WTC11 (cell line): ENCODE results near the gene SLC26A5. TPM values are rescaled to one million over a fixed set of nuclear protein-coding genes. Genes with fewer than 3 reads are reported as not detected.

ENCODE experiments used
- ARID4B ChIP-seq: sonication (generic); formaldehyde crosslinking; IDR thresholded peaks from 2 replicates; pipeline ENCODE4 v1.8.0; 2023; ENCODE audit warnings: missing genetic modification reagents, mild to moderate bottlenecking, borderline replicate concordance
- E2F4 ChIP-seq: sonication (generic); formaldehyde crosslinking; IDR thresholded peaks from 2 replicates; pipeline ENCODE4 v1.8.1; 2022; ENCODE audit warnings: low read depth, mild to moderate bottlenecking, moderate library complexity, missing genetic modification reagents, borderline replicate concordance
- ESRRA ChIP-seq: sonication (generic); formaldehyde crosslinking; IDR thresholded peaks from 2 replicates; pipeline ENCODE4 v1.8.1; 2022; ENCODE audit warnings: mild to moderate bottlenecking, missing genetic modification reagents, borderline replicate concordance
- FOXP1 ChIP-seq: sonication (generic); formaldehyde crosslinking; IDR thresholded peaks from 2 replicates; pipeline ENCODE4 v1.8.0; 2022; ENCODE audit warnings: missing genetic modification reagents, mild to moderate bottlenecking, moderate library complexity, borderline replicate concordance
- GABPB1 ChIP-seq: sonication (generic); formaldehyde crosslinking; IDR thresholded peaks from 2 replicates; pipeline ENCODE4 v1.8.1; 2023; ENCODE audit warnings: mild to moderate bottlenecking, missing genetic modification reagents
- MYBL2 ChIP-seq: sonication (generic); formaldehyde crosslinking; IDR thresholded peaks from 2 replicates; pipeline ENCODE4 v1.8.1; 2023; ENCODE audit warnings: mild to moderate bottlenecking, moderate library complexity, missing genetic modification reagents
- OVOL2 ChIP-seq: fragments of 250-450 bp; sonication (Bioruptor Pico); IDR thresholded peaks from 2 replicates; pipeline ENCODE4 v1.9.0; 2021; ENCODE audit warnings: mild to moderate bottlenecking, borderline replicate concordance
- STAT6 ChIP-seq: sonication (generic); formaldehyde crosslinking; conservative IDR thresholded peaks from 2 replicates; pipeline ENCODE4 v1.8.1; 2023; ENCODE audit warnings: mild to moderate bottlenecking, low read depth, missing genetic modification reagents, moderate library complexity
- ZBTB43 ChIP-seq: sonication (generic); formaldehyde crosslinking; IDR thresholded peaks from 2 replicates; pipeline ENCODE4 v1.8.1; 2023; ENCODE audit warnings: mild to moderate bottlenecking, missing genetic modification reagents
- ZNF232 ChIP-seq: sonication (generic); formaldehyde crosslinking; IDR thresholded peaks from 2 replicates; pipeline ENCODE4 v1.8.0; 2022; ENCODE audit warnings: mild to moderate bottlenecking, missing genetic modification reagents
- ZNF532 ChIP-seq: fragments of 250-450 bp; sonication (Bioruptor Pico); IDR thresholded peaks from 2 replicates; pipeline ENCODE4 v1.9.0; 2021; ENCODE audit warnings: mild to moderate bottlenecking, borderline replicate concordance
- ZSCAN18 ChIP-seq: fragments of 250-450 bp; sonication (Bioruptor Pico); IDR thresholded peaks from 2 replicates; pipeline ENCODE4 v2.1.2; 2022; ENCODE audit warnings: mild to moderate bottlenecking, moderate library complexity
- total RNA-seq: library from RNA; stranded (reverse); gene quantifications from 3 replicates; pipeline ENCODE4 v1.2.3, GENCODE V29; 2021
- TF ChIP-seq, protein P1 (sequence below): sonication (generic); formaldehyde crosslinking; IDR thresholded peaks from 2 replicates; pipeline ENCODE4 v1.8.1; 2023; ENCODE audit warnings: mild to moderate bottlenecking, moderate library complexity, missing genetic modification reagents
- TF ChIP-seq, protein P2 (sequence below): sonication (generic); formaldehyde crosslinking; IDR thresholded peaks from 2 replicates; pipeline ENCODE4 v1.8.0; 2022; ENCODE audit warnings: mild to moderate bottlenecking, missing genetic modification reagents
- TF ChIP-seq, protein P3 (sequence below): sonication (generic); formaldehyde crosslinking; IDR thresholded peaks from 2 replicates; pipeline ENCODE4 v1.8.0; 2022; ENCODE audit warnings: mild to moderate bottlenecking, missing genetic modification reagents

Gene SLC26A5
- total RNA-seq, 1 experiment from 2014 or later = 0.15 TPM

DNA sequence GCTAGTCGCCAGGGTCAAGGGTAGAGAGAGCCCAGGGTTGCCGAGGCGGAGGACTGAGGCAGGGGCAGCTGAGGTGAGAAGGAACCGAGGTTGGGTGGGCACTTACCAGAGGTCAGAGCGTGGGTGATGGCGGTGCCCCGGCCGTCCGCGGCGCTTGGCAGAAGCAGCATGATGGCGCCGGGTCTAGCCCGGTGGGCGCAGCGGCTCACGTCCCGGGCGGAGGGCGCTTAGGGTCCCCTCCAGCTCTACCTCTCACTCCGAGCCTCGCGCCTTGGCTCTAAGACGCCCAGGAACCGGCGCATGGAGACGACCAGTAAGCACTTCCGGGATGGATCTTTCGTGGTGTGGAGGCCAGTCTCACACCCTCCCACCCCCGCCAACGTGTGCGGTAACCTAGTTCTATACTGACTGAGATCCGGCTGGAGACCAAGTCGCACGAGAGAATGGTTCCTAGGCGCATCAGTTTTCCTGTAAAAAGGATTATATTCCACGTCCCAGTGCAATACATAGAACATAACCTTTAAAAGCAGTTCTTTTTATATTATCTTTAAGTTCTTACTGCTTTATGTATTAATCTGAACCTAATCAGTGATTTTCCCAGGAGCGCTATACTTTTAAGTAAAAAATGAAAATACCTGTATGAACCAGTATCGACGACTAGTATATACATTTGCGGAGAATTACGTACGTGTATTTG, 101.4 kb downstream of the SLC26A5 start, which contains the start of gene DNAJC2 (continued):
- no peak for TF ChIP-seq STAT6 (CRISPR knock-in tag)
- peak; percentile 80; the same call in 1 of the 2 replicates for TF ChIP-seq ARID4B (CRISPR knock-in tag)
- TF ChIP-seq, protein P1, sequence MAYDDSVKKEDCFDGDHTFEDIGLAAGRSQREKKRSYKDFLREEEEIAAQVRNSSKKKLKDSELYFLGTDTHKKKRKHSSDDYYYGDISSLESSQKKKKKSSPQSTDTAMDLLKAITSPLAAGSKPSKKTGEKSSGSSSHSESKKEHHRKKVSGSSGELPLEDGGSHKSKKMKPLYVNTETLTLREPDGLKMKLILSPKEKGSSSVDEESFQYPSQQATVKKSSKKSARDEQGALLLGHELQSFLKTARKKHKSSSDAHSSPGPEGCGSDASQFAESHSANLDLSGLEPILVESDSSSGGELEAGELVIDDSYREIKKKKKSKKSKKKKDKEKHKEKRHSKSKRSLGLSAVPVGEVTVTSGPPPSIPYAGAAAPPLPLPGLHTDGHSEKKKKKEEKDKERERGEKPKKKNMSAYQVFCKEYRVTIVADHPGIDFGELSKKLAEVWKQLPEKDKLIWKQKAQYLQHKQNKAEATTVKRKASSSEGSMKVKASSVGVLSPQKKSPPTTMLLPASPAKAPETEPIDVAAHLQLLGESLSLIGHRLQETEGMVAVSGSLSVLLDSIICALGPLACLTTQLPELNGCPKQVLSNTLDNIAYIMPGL (CRISPR knock-in tag) = 0 out of 2 replicates have a peak, but pooled peaks have one; percentile 19
- TF ChIP-seq E2F4 = no peak
- 0 out of 2 replicates have a peak, but pooled peaks have one; percentile 41 for TF ChIP-seq ZNF532 (CRISPR knock-in tag)
- peak; percentile 60; the same call in 1 of the 2 replicates for TF ChIP-seq FOXP1 (CRISPR knock-in tag)
- TF ChIP-seq, protein P2, sequence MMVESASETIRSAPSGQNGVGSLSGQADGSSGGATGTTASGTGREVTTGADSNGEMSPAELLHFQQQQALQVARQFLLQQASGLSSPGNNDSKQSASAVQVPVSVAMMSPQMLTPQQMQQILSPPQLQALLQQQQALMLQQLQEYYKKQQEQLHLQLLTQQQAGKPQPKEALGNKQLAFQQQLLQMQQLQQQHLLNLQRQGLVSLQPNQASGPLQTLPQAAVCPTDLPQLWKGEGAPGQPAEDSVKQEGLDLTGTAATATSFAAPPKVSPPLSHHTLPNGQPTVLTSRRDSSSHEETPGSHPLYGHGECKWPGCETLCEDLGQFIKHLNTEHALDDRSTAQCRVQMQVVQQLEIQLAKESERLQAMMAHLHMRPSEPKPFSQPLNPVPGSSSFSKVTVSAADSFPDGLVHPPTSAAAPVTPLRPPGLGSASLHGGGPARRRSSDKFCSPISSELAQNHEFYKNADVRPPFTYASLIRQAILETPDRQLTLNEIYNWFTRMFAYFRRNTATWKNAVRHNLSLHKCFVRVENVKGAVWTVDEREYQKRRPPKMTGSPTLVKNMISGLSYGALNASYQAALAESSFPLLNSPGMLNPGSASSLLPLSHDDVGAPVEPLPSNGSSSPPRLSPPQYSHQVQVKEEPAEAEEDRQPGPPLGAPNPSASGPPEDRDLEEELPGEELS (CRISPR knock-in tag) = 0 out of 2 replicates have a peak, but pooled peaks have one; percentile 43
- no peak for TF ChIP-seq ZSCAN18
- peak; percentile 81 for TF ChIP-seq GABPB1 (CRISPR knock-in tag)
- TF ChIP-seq ZBTB43 (CRISPR knock-in tag) = peak; percentile 65; the same call in 1 of the 2 replicates
- TF ChIP-seq OVOL2 (CRISPR knock-in tag) = no peak
- 0 out of 2 replicates have a peak, but pooled peaks have one; percentile 32 for TF ChIP-seq MYBL2 (CRISPR knock-in tag)
- peak; percentile 90 for TF ChIP-seq ZNF232 (CRISPR knock-in tag)
- TF ChIP-seq ESRRA (CRISPR knock-in tag) = 0 out of 2 replicates have a peak, but pooled peaks have one; percentile 42
- TF ChIP-seq, protein P3, sequence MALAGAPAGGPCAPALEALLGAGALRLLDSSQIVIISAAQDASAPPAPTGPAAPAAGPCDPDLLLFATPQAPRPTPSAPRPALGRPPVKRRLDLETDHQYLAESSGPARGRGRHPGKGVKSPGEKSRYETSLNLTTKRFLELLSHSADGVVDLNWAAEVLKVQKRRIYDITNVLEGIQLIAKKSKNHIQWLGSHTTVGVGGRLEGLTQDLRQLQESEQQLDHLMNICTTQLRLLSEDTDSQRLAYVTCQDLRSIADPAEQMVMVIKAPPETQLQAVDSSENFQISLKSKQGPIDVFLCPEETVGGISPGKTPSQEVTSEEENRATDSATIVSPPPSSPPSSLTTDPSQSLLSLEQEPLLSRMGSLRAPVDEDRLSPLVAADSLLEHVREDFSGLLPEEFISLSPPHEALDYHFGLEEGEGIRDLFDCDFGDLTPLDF = no peak
